HepG2 (cell line): ENCODE data around the gene PREP.

ENCODE experiments used
- FIP1L1 ChIP-seq: fragments of 200-400 bp; formaldehyde crosslinking; IDR thresholded peaks from 2 replicates; pipeline ENCODE4 v1.6.1; 2018; ENCODE audit warnings: low read depth, mild to moderate bottlenecking, low read length, moderate library complexity, borderline replicate concordance; ENCODE audit not compliant: insufficient read depth
- YEATS2 ChIP-seq: sonication (generic); formaldehyde crosslinking; IDR thresholded peaks from 2 replicates; pipeline ENCODE4 v1.4.0; 2020; ENCODE audit warnings: missing genetic modification reagents, borderline replicate concordance
- ZNF24 ChIP-seq: fragments of 450-650 bp; IDR thresholded peaks from 2 replicates; pipeline ENCODE4 v1.6.1; 2017; ENCODE audit warnings: antibody characterized with exemption, mild to moderate bottlenecking
- ZNF556 ChIP-seq: sonication (generic); formaldehyde crosslinking; IDR thresholded peaks from 2 replicates; pipeline ENCODE4 v1.4.0; 2020; ENCODE audit warnings: mild to moderate bottlenecking, missing genetic modification reagents, borderline replicate concordance
- TF ChIP-seq, protein P1 (sequence below): sonication (generic); formaldehyde crosslinking; IDR thresholded peaks from 2 replicates; pipeline ENCODE4 v1.4.0; 2020; ENCODE audit warnings: low read depth, mild to moderate bottlenecking, missing genetic modification reagents

DNA sequence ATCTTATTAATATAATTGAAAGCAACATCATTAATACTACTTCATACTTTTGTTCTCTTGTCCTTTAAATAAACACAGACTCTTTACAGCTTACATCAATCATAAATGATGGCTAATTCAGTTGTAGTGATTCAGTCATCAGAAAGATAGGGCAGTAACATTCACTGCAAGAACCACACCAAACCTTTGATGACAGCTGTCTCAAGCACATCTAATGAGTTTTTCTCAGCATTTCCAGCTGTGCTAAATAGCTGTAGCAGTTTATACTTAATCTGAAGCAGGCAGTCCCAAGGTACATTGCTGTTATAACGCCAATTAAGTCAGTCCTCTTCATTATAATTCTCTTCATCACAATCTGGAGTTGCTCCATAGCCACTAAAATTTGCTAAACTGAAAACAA is 45.7 kb downstream of the PREP start:
- TF ChIP-seq FIP1L1: no peak
- TF ChIP-seq ZNF24: no peak
- TF ChIP-seq YEATS2 (CRISPR knock-in tag): no peak
- TF ChIP-seq, protein P1, sequence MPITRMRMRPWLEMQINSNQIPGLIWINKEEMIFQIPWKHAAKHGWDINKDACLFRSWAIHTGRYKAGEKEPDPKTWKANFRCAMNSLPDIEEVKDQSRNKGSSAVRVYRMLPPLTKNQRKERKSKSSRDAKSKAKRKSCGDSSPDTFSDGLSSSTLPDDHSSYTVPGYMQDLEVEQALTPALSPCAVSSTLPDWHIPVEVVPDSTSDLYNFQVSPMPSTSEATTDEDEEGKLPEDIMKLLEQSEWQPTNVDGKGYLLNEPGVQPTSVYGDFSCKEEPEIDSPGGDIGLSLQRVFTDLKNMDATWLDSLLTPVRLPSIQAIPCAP: no peak
- TF ChIP-seq ZNF556: no peak
